Ramos (cell line): ENCODE data around the gene PCDHGB2.

Source experiments
- in situ Hi-C: fragments of 300-500 bp; cut with MboI; formaldehyde crosslinking; loops from one replicate; pipeline ENCODE4 v1.14.3; 2022; ENCODE audit warnings: low sequenced_read_pairs; ENCODE audit not compliant: unreplicated experiment

Gene PCDHGB2

DNA sequence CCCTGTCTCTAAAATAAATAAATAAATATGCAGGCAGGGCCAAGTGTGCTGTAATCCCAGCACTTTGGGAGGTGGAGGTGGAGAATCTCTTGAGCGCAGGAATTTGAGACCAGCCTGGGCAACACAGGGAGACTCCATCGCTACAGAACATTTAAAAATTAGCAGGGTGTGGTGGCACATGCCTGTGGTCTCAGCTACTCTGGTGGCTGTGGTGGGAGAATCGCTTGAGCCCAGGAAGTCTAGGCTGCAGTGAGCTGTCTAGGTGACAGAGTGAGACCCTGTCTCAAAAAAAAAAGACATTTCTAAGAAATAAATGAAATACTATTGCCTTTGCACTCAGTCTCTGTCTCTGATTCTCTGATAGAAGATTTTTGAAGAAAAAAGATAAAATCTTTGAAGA lies 51.8 kb downstream of the PCDHGB2 start:
- in situ Hi-C loops = no loop called here
